NCI-H1417 (cell line): ENCODE data around the gene TAS2R40.
A peak's percentile ranks its signal among the peaks of the same experiment; 100 is the strongest.

ENCODE experiments used
- DNase-seq, 3 experiments: peaks; one replicate each; lab custom pipeline; 2025; lab: John Stamatoyannopoulos, UW

TAS2R40 gene

DNA sequence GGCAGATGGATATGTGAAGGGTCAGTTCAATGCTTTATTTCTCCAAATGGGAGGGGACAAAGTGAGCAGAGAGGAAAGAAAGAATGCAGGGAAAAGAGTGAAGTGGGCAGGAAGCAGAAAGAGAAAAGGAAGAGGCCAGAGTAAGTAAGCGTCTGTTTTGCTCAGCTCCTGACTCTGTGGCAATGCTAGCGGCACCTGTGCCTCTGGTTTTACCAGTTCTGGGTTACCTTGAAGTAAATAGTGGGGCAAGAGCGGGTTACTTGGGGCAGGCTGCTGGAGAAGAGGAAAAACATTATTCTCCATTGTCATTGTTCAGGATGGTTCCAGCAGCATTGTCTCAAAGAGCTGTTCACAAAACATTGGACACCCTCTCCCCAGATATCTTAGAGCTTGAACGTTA, 1.9 kb downstream of the TAS2R40 start:
- no peak for DNase-seq

GRCh38 chr7:143225047-143225446, 3.2 kb downstream of the TAS2R40 start:
- DNase-seq: no peak

DNA sequence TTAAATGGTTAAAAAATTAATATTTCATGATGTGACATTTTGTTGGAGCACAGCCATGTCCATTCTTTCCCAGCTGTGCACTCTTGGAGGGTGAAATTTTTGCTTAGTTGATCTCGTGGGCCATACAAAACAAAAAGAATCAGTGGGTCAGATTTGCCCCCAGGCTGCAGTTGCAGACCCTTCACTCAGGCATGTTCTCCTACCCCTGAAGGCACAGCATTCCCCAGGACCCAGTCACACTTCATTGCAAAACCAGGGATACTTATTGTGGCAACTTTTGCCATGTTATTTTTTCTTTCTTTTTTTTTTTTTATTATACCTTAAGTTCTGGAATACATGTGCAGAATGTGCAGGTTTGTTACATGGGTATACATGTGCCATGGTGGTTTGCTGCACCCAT, 6.0 kb downstream of the TAS2R40 start:
- DNase-seq: no peak

DNA sequence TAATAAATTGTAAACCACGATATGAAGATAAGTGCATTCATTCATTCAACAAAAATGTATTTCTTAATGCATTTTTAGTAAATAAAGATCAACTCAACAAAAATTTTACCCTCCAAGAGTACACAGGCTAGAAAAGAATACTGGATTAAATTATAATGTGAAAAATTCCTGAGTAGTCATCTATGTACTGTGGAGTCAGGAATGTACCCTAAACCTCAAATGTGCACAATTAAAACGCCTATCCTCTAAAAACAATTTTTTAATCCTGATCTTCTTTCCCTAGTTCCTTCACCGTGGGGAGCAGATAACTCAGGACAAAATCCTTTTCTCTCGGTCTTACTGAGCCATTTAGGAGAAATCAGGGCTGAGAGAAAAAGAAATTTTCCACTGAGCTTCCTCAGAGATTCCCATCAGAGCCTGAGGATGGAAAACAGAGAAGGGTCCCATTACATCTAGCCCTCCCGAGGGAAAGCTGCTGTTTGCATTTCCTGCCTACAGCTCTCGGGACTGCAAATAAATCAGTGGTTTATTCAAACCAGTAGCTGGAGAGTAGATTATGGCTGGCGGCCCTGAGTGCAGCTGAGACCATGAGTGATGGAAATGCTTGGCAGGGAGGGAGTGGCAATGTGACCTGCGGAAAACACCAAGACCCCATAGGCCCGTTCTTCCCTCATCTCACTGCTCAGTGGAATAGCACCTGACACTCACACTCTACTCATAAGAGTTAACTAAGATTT, 7.4 kb downstream of the TAS2R40 start:
- DNase-seq: peak in 2 of 3 experiments; percentile 3 to 52

DNA sequence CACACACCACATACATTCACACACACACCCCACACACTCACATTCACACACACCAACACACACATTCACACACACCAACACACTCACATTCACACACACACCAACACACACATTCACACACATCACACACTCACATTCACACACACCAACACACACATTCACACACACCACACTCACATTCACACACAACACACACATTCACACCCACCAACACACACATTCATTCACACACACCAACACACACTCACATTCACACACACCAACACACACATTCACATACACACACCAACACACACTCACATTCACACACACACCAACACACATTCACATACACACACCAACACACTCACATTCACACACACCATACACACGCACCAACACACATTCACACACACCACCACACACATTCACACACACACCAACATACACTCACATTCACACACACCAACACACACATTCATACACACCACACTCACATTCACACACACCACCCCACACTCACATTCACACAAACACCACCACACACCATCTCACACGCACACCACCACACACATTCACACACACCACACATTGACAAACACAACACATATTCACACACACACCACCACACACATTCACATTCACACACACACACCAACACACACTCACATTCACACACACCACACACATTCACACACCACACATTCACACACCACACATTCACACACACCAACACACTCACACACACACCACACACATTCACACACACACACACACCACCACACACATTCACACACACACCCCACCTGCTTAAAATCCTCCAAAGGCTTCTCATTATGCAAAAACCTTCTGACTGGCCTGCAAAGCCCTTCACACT, 9.0 kb downstream of the TAS2R40 start:
- no peak for DNase-seq

DNA sequence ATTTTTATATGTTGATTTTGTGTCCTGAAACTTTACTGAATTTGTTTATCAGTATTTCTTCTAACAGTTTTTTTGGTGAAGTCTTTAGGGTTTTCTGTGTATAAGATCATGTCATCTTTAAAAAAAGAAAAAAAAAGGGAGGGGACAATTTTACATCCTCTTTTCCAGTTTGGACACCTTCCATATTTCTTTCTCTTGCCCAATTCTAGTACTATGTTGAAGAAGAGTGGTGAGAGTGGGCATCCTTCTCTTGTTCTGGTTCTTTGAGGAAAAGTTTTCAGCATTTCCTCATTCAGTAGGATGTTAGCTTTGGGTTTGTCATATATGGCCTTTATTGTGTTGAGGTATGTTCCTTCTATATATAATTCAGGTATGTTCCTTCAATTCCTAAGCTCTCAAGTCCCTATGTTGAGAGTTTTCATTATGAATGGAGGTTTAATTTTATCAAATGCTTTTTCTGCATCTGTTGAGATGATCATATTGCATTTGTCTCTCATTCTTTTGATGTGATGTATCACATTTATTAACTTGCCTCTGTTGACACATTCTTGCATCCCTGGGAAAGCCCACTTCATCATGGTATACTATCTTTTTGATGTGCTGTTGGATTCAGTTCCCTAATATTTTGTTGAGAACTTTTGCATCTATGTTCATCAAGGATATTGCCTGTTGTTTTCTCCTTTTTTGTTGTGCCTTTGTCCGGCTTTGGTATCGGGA, 12.1 kb downstream of the TAS2R40 start:
- no peak for DNase-seq

GRCh38 chr7:143234533-143234875, 12.7 kb downstream of the TAS2R40 start:
- DNase-seq: no peak

DNA sequence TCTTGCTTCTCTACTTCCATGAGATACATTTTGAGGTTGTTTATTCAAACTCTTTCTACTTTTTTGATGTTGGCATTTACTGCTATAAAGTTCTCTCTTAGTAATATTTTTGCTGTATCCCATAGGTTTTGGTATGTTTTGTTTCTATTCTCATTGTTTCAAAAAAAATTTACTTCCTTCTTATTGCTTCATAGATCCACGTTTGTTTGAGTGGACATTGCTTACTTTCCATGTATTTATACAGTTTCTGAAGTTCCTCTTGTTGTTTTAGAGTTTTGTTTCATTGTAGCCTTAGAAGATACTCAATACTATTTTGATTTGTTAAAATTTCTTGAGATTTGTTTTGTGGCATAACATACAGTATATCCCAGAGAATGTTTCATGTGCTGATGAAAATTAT, 13.7 kb downstream of the TAS2R40 start:
- no peak for DNase-seq

DNA sequence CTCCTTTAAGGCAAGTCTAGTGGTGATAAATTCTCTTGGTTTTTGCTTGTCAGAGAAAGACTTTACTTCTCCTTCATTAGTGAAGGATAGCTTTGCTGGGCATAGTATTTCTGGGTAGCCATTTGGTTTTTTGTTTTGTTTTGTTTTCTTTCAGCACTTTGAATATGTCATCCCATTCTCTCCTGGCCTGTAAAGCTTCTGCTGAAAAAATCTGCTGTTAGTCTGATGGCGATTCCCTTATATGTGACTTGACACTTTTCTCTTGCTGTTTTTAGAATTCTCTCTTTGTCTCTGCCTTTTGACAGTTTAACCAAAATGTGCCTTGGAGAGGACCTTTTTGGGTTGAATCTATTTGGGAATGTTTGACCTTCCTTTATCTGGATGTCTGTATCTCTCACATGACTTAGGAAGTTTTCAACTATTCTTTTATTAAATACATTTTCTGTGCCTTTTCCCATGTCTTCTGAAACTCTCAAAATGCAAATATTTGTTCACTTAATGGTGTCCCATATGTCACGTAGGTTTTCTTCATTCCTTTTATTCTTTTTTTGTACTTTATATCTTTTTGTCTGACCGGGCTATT, 14.7 kb downstream of the TAS2R40 start:
- DNase-seq: no peak

DNA sequence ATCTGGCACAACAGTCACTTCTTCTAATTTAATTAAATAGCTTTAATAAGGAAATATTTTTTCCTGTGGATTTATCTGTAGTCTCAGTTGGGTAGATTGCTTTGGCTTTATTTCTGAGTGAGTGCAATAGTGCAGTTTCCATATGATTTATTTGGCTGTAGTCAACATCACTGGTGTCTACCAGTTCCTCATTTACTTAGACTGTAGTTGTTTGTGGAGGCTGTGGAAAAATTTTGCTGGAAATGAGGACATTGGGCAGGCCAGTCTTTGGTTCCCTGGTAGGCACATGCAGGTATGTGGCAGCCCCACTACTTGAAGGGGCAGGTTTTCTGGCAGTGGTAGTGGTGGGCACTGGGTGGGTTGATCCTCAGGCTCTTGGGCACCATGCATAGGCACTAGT, 15.5 kb downstream of the TAS2R40 start:
- DNase-seq: no peak

DNA sequence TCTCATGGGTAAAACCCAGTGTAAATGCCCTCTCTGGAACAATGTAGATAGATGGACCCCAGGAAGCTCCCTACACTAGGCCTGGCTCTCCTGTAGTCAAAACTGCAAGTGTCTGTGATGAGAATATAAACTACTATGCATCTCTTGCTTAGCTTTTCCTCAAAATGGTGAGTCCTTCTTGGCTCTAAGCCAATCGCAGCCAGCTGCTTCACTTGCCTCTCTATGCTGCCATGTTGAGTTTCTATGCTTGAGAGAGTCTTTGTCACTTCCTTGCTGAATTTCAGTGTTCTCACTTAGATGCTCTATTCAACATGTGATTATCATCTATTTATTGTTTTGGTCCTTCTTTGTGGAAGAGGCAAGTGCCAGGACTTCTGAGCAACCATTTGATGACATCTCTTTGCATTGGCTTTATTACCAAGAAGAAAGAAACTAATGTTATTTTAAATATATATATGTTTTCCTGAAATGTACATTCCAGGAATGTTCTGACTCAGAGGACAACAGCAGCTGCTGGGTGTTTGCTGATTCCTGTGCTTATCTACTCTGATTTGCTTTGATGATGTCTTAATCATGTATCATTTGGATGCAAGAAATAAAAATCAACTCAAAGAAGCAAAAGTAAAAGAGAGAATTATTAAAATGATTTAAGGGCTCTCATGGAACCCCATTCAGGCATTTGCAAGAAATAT, 16.6 kb downstream of the TAS2R40 start:
- no peak for DNase-seq

- no peak for DNase-seq
Observed at GRCh38 chr7:143239813-143240212, 18.0 kb downstream of the TAS2R40 start.

GRCh38 chr7:143240291-143241168, 18.7 kb downstream of the TAS2R40 start:
- peak; percentile 58 to 83 (median 66) for DNase-seq

GRCh38 chr7:143242306-143242705, 20.5 kb downstream of the TAS2R40 start:
- no peak for DNase-seq

GRCh38 chr7:143243111-143243510, 21.3 kb downstream of the TAS2R40 start:
- DNase-seq: no peak

DNA sequence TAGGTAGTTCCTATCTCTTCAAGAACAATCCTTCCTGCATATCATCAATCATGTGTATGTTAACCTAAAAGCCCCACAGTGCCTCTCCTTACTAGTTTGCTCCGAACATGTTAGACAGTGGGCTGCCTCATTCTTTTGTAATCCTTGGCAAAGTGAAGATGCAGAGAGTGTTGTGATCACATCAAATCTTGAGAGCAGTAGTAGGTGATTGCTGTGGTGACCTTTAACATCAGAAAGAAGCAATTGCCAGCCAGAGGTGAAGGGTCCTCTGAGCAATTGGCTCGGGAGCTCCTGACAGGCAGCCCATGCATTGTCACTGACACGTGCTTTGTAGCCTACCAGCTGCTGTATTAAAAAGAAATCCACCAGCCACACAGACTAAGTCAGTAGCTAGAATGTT, 21.8 kb downstream of the TAS2R40 start:
- no peak for DNase-seq

DNA sequence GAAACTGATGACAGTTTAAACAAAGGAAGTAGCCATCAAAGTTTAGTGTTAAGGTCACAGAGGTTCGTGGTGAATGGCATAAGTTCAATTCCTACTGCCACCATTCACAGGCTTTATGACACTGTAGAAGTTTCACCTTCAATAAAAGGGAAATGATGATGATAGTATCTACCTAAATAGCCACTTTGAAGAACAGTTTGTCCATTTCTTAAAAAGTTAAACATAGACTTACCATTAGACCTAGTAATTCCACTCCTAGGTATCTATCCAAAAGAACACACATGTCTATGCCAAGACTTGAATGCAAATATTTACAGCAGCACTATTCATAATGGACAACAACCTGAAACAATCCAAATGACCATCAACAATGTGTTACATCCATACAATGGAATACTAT, 22.5 kb downstream of the TAS2R40 start:
- no peak for DNase-seq

DNA sequence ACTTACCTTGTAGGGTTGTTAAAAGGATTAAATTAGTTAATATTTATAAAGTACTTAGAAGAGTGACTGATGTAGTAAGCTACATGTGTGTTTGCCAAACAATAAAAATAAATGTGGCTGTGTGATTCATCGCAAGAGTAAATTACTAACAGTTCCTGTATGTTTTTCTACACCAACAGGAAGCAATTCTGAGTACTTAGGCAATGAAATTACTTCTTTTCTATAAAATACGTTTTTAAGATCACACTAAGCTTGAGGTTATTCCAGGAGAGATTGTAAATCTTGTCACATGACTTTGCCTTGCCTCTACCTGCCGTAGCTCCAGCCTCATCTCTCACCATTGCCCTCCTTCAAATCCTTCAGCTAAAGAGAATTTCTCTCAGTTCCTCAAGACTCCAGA, 23.3 kb downstream of the TAS2R40 start:
- no peak for DNase-seq

- no peak for DNase-seq
Observed at GRCh38 chr7:143247372-143247771, 25.5 kb downstream of the TAS2R40 start.

DNA sequence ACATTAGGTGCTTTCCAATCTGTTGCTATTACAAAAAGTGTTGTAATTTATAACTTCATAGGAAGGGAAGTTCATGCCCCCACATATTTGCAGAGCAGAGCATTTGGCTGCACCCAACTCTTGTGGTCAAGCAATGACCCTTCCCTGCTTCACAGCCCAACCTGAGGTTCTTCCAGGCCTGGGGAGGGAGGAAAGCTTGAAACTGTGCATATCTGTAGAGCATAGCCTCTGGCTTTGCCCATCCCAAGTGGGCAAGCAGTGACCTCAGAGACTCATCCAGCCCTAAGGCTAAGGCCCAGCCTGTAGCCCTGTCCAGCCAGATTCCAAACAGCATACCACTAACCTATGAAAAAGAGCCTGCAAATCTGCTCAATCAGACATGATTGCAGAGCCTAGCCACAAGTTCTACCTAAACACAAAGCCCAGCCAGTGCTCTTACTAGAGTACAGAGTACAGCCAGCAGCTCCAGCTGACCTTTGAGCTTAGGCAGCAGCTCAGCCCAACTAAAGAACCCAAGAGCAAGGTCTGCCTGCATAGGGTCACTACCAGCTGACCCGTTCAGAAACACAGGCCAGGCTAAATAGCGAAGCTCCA, 27.0 kb downstream of the TAS2R40 start:
- no peak for DNase-seq
